Upper lobe of right lung (tissue), 1 donor: ENCODE measurements around the gene PDE6H. TPM values are rescaled to one million over a fixed set of nuclear protein-coding genes. Genes with fewer than 3 reads are reported as not detected.

Experiments used
- ATAC-seq: fragments of 200-7000 bp; cut with Tn5 transposase; one replicate; pipeline ENCODE4 v1.9.1; 2020; ENCODE audit warnings: mild to moderate bottlenecking, moderate library complexity
- DNase-seq: peaks from one replicate; pipeline ENCODE4 v3.0.0-alpha.2; 2020
- H3K27ac ChIP-seq: fragments of 200-600 bp; one replicate; pipeline ENCODE4 v1.8.0; 2022
- H3K27me3 ChIP-seq: fragments of 200-600 bp; one replicate; pipeline ENCODE4 v1.8.0; 2022; ENCODE audit warnings: mild to moderate bottlenecking
- H3K36me3 ChIP-seq: fragments of 200-600 bp; one replicate; pipeline ENCODE4 v1.8.0; 2022
- H3K4me1 ChIP-seq: fragments of 200-600 bp; one replicate; pipeline ENCODE4 v1.8.0; 2022
- H3K4me3 ChIP-seq: fragments of 200-600 bp; one replicate; pipeline ENCODE4 v1.8.0; 2022; ENCODE audit warnings: mild to moderate bottlenecking
- H3K9me3 ChIP-seq: fragments of 200-600 bp; one replicate; pipeline ENCODE4 v1.8.0; 2022
- CTCF ChIP-seq: fragments of 200-600 bp; IDR thresholded peaks from one replicate; pipeline ENCODE4 v1.8.0; 2022; ENCODE audit warnings: antibody characterized with exemption
- intact Hi-C: fragments of 100-400 bp; cut with DNase I; formaldehyde crosslinking; loops from one replicate; pipeline ENCODE4 v1.11.0; 2022
- total RNA-seq: library from RNA; stranded (reverse); fragmentation: NEBNext Ultra II Directional; extraction: Animal tissue kit (Norgen Biotek cat#: 25700); gene quantifications from one replicate; pipeline ENCODE4 v1.2.1, GENCODE V29; 2021
- donor health status: DM: no; HTN: yes; CAD: no; lungs with severe emphysema.

Gene PDE6H
- total RNA-seq, 1 donor from 2014 or later: not detected

GRCh38 chr12:14959463-14959862 lies 13.4 kb upstream of the PDE6H start:
- DNase-seq (no peak), ATAC-seq (peak; percentile 16)
- no peaks in the 10 kb centered on the region for H3K9me3 ChIP-seq
- H3K4me3 ChIP-seq: peak overlapping the region; percentile 60
- no peaks in the 10 kb centered on the region for H3K36me3 ChIP-seq
- no peak for TF ChIP-seq CTCF
- peak overlapping the region; percentile 85 for H3K27ac ChIP-seq
- H3K27me3 ChIP-seq: no peaks in the 10 kb centered on the region
- intact Hi-C loops: no loop called here
- peaks cover 24% of the 10 kb centered on the region for H3K4me1 ChIP-seq

DNA sequence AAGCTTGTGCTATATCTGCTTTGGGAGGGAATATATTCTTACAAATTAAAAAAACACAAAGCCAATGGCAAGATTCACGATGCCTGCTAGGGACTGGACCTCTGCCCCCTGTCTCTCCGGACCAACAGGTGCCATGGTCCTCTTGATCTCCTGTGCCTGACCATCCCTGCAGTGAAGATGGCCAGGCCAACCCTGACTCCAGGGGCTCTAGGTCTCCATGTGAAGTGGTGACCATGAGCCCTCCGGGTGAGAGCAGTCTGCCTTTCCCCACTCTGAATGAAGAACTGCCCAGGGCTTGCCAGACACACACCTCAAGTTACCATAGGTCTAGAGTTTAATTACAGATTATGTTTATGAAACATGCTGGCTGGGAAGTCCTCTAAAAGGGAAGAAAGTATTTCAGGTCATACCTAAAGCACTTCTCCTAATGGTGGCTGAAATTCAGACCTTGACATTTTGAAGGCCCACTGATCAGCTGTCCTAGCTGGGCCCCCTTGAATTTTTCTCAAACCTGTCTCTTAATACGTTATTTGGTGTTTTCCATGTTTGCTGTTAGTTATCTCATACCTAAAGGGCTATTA lies 12.8 kb upstream of the PDE6H start:
- Histone ChIP-seq H3K9me3 (no peaks in the 10 kb centered on the region), H3K27ac (peak overlapping the region; percentile 85), H3K27me3 (no peaks in the 10 kb centered on the region), H3K4me1 (peaks cover 23% of the 10 kb centered on the region), H3K36me3 (no peaks in the 10 kb centered on the region), H3K4me3 (peak overlapping the region; percentile 60)
- no peak for DNase-seq
- TF ChIP-seq CTCF: no peak
- ATAC-seq: no peak
- intact Hi-C loops: no loop called here

DNA sequence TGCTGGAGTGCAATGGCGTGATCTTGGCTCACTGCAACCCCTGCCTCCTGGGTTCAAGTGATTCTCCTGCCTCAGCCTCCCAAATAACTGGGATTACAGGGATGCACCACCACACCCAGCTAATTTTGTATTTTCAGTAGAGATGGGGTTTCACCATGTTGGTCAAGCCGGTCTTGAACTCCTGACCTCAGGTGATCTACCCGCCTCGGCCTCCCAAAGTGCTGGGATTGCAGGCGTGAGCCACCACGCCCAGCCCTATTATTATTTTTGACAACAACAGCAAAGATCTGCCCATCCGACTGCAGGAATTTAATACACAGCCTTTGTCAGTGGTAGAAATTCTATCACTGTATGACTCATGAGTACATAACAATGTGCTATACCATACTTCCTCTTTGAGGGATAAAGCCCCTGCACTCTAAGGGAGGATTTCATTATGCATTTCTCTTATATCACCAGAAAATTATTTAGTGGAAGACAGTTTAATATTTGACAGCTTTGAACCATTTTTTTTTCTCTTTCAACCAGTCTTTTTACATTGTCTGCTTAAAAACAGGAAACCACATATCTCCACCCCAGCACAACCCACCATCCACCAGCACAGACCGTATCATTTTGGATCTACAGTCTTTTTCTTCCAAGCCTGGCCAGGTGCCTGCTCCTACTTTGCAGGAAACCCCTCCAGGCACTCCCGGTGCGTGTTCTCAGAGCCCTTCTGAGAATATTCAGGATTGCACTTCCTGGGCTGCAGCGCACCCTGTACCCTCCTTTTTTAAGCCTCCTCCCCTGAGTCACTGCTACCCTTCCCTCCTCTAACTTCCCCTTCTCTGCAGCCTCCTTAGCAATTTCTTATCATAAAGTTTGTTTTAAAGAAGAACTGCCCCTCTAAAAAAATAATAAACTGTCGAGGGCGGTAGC lies 12.0 kb upstream of the PDE6H start:
- Histone ChIP-seq H3K36me3 (no peaks in the 10 kb centered on the region), H3K4me3 (peak overlapping the region; percentile 60), H3K9me3 (no peaks in the 10 kb centered on the region), H3K27me3 (no peaks in the 10 kb centered on the region), H3K4me1 (peaks cover 23% of the 10 kb centered on the region), H3K27ac (peak overlapping the region; percentile 85)
- ATAC-seq: peak; percentile 85
- intact Hi-C loops: no loop called here
- peak; percentile 68 for DNase-seq
- no peak for TF ChIP-seq CTCF

- intact Hi-C loops: no loop called here
- peak within 1 kb of the TSS; percentile 85 for H3K27ac ChIP-seq
- DNase-seq: no peak
- H3K36me3 ChIP-seq: no peaks in the 10 kb centered on the region
- peaks cover 16% of the 10 kb centered on the region for H3K4me1 ChIP-seq
- no peak for TF ChIP-seq CTCF
- no peaks in the 10 kb centered on the region for H3K9me3 ChIP-seq
- ATAC-seq: peak; percentile 83
- peak within 1 kb of the TSS; percentile 60 for H3K4me3 ChIP-seq
- no peaks in the 10 kb centered on the region for H3K27me3 ChIP-seq
Observed at GRCh38 chr12:14961466-14962152, 11.2 kb upstream of the PDE6H start, which contains the start of gene ARHGDIB. TSS of gene ARHGDIB (minus strand) at chr12:14961601. CDS start at chr12:14950712, 10,889 bp downstream.

- peaks cover 10% of the 10 kb centered on the region for H3K4me1 ChIP-seq
Observed at GRCh38 chr12:14962153-14962539, 10.7 kb upstream of the PDE6H start.

More at GRCh38 chr12:14962153-14962539, 10.7 kb upstream of the PDE6H start:
- Histone ChIP-seq H3K9me3 (no peaks in the 10 kb centered on the region), H3K27me3 (no peaks in the 10 kb centered on the region), H3K36me3 (no peaks in the 10 kb centered on the region), H3K27ac (peak overlapping the region; percentile 85), H3K4me3 (peak overlapping the region; percentile 60)
- no peak for TF ChIP-seq CTCF
- ATAC-seq (no peak), DNase-seq (no peak)
- intact Hi-C loops: no loop called here
